ENCODE data around the gene TMEM63C.
"Not testable (repeated sequence)": the region's sequence is repeated elsewhere in the genome, so short reads cannot be mapped to it uniquely, and the experiment has no call there.

The TMEM63C gene

GRCh38 chr14:77279719-77280118, 98.1 kb downstream of the TMEM63C start:
- H3K9me3 ChIP-seq (ENCODE audit: control insufficient read depth in 5 of 5, low read length in 5 of 5) = no peaks in the 10 kb centered on the region
- no peak overlapping the region for H3K9ac ChIP-seq (ENCODE audit: low read length in 5 of 5)
- H3K4me1 ChIP-seq (ENCODE audit: control insufficient read depth in 5 of 5, insufficient read depth in 5 of 5, low read length in 5 of 5) = no peaks in the 10 kb centered on the region
- no peak overlapping the region for H3K4me3 ChIP-seq (ENCODE audit: low read depth in 1 of 5, low read length in 5 of 5)
- no peaks in the 10 kb centered on the region for H3K27me3 ChIP-seq (ENCODE audit: control insufficient read depth in 5 of 5, insufficient read depth in 4 of 5, low read length in 5 of 5)
- H3K27ac ChIP-seq (ENCODE audit: low read depth, low read length) = no peak overlapping the region
- H3K36me3 ChIP-seq (ENCODE audit: control insufficient read depth in 5 of 5, insufficient read depth in 5 of 5, low read length in 5 of 5) = peaks cover 13 to 83% (median 77%) of the 10 kb centered on the region in 5 donors

DNA sequence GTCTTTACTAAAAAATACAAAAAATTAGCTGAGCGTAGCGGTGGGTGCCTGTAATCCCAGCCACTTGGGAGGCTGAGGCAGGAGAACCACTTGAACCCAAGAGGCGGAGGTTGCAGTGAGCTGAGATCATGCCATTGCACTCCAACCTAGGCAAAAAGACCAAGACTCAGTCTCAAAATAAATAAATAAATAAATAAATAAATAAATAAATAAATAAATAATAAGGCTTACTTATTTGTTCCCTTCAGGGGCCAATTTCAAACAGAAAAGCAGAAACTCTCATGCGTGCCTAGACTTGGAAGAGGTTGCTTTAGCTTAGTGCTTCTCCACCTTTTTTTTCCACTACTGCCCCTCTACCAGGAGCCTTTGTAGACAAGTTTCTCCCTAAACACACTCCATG, 99.3 kb downstream of the TMEM63C start:
- H3K4me1 ChIP-seq (ENCODE audit: control insufficient read depth in 5 of 5, insufficient read depth in 5 of 5, low read length in 5 of 5); H3K27ac ChIP-seq (ENCODE audit: low read depth, low read length); H3K4me3 ChIP-seq (ENCODE audit: low read depth in 1 of 5, low read length in 5 of 5); H3K9ac ChIP-seq (ENCODE audit: low read length in 5 of 5); H3K9me3 ChIP-seq (ENCODE audit: control insufficient read depth in 5 of 5, low read length in 5 of 5); H3K27me3 ChIP-seq (ENCODE audit: control insufficient read depth in 5 of 5, insufficient read depth in 4 of 5, low read length in 5 of 5): not testable (repeated sequence)
- peaks cover 24 to 94% (median 87%) of the 10 kb centered on the region in 5 donors for H3K36me3 ChIP-seq (ENCODE audit: control insufficient read depth in 5 of 5, insufficient read depth in 5 of 5, low read length in 5 of 5)

GRCh38 chr14:77281852-77282410, 100.3 kb downstream of the TMEM63C start:
- Histone ChIP-seq H3K9ac (ENCODE audit: low read length in 5 of 5) (no peak overlapping the region), H3K4me1 (ENCODE audit: control insufficient read depth in 5 of 5, insufficient read depth in 5 of 5, low read length in 5 of 5) (no peaks in the 10 kb centered on the region), H3K27ac (ENCODE audit: low read depth, low read length) (no peak overlapping the region), H3K4me3 (ENCODE audit: low read depth in 1 of 5, low read length in 5 of 5) (no peak overlapping the region), H3K27me3 (ENCODE audit: control insufficient read depth in 5 of 5, insufficient read depth in 4 of 5, low read length in 5 of 5) (no peaks in the 10 kb centered on the region), H3K9me3 (ENCODE audit: control insufficient read depth in 5 of 5, low read length in 5 of 5) (no peaks in the 10 kb centered on the region), H3K36me3 (ENCODE audit: control insufficient read depth in 5 of 5, insufficient read depth in 5 of 5, low read length in 5 of 5) (peaks cover 29 to 94% (median 89%) of the 10 kb centered on the region in 5 donors)

GRCh38 chr14:77284066-77284465, 102.5 kb downstream of the TMEM63C start:
- H3K4me1 ChIP-seq (ENCODE audit: control insufficient read depth in 5 of 5, insufficient read depth in 5 of 5, low read length in 5 of 5) = no peaks in the 10 kb centered on the region
- no peak overlapping the region for H3K9ac ChIP-seq (ENCODE audit: low read length in 5 of 5)
- no peak overlapping the region for H3K27ac ChIP-seq (ENCODE audit: low read depth, low read length)
- H3K36me3 ChIP-seq (ENCODE audit: control insufficient read depth in 5 of 5, insufficient read depth in 5 of 5, low read length in 5 of 5) = peaks cover 34 to 88% (median 85%) of the 10 kb centered on the region in 5 donors
- no peaks in the 10 kb centered on the region for H3K9me3 ChIP-seq (ENCODE audit: control insufficient read depth in 5 of 5, low read length in 5 of 5)
- H3K4me3 ChIP-seq (ENCODE audit: low read depth in 1 of 5, low read length in 5 of 5) = no peak overlapping the region
- H3K27me3 ChIP-seq (ENCODE audit: control insufficient read depth in 5 of 5, insufficient read depth in 4 of 5, low read length in 5 of 5) = no peaks in the 10 kb centered on the region

DNA sequence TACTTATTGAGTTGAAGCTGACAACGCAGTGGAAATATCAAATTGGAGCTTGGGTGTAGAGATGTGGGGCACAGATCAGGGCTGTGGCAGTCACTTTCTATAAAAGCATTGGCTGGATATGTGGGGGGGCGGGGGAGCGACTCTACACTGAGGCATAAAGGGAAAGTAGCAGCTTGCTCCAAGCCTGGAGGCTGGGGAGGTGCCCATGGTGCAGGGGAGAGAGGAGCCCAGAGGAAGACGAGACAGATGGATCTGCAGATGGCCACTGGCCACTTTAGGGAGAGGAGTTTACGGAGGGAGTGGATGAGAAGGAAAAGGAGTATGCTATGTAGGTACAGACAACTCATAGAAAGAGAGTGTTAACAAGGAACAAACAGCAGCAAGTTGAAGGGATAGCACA, 102.9 kb downstream of the TMEM63C start:
- Histone ChIP-seq H3K9ac (ENCODE audit: low read length in 5 of 5) (no peak overlapping the region), H3K9me3 (ENCODE audit: control insufficient read depth in 5 of 5, low read length in 5 of 5) (no peaks in the 10 kb centered on the region), H3K4me1 (ENCODE audit: control insufficient read depth in 5 of 5, insufficient read depth in 5 of 5, low read length in 5 of 5) (no peaks in the 10 kb centered on the region), H3K27me3 (ENCODE audit: control insufficient read depth in 5 of 5, insufficient read depth in 4 of 5, low read length in 5 of 5) (no peaks in the 10 kb centered on the region), H3K36me3 (ENCODE audit: control insufficient read depth in 5 of 5, insufficient read depth in 5 of 5, low read length in 5 of 5) (peaks cover 34 to 85% (median 82%) of the 10 kb centered on the region in 5 donors), H3K27ac (ENCODE audit: low read depth, low read length) (no peak overlapping the region), H3K4me3 (ENCODE audit: low read depth in 1 of 5, low read length in 5 of 5) (no peak overlapping the region)

DNA sequence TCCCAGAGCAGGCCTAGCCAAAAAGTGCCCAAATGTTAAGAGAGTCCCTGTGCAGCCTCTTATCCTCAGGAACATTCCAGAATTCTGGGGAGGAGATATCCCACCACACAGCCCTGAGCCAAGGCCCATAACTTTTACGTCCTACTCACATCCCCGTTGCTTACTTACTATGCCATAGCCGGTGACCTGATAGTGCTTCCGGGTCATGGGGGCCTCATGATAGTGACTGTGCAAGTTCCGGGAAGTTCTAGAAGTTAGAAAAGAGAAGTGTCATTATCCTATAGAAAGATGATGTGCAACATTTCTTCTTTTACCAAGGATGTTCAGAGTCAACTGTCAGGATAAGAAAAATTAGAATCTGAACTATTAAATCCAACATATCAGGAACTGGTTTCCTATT, 105.0 kb downstream of the TMEM63C start:
- H3K9ac ChIP-seq (ENCODE audit: low read length in 5 of 5) = no peak overlapping the region
- no peaks in the 10 kb centered on the region for H3K9me3 ChIP-seq (ENCODE audit: control insufficient read depth in 5 of 5, low read length in 5 of 5)
- H3K4me1 ChIP-seq (ENCODE audit: control insufficient read depth in 5 of 5, insufficient read depth in 5 of 5, low read length in 5 of 5) = no peaks in the 10 kb centered on the region
- H3K27ac ChIP-seq (ENCODE audit: low read depth, low read length) = no peak overlapping the region
- H3K4me3 ChIP-seq (ENCODE audit: low read depth in 1 of 5, low read length in 5 of 5) = no peak overlapping the region
- H3K36me3 ChIP-seq (ENCODE audit: control insufficient read depth in 5 of 5, insufficient read depth in 5 of 5, low read length in 5 of 5) = peaks cover 41 to 84% (median 78%) of the 10 kb centered on the region in 5 donors
- no peaks in the 10 kb centered on the region for H3K27me3 ChIP-seq (ENCODE audit: control insufficient read depth in 5 of 5, insufficient read depth in 4 of 5, low read length in 5 of 5)

DNA sequence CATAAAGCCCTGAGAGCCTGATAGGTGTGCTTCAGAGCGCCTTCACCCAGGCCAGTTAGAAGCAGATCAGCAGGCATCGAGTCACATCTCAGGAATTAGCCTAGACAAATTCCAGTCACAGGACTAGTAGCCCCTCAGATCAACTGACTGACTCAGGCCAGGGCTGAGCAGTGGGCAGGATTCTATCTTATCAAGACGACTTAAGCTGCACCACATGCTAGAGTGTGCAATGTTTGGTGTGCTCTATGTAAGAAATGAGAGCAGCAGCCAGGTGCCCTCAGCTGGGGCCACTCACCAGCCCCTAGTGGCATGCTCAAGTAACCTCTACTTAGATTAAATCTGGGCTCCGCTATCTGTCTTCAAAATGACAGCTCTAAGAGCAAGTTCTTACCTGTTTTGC, 109.1 kb downstream of the TMEM63C start:
- Histone ChIP-seq H3K4me1 (ENCODE audit: control insufficient read depth in 5 of 5, insufficient read depth in 5 of 5, low read length in 5 of 5) (no peaks in the 10 kb centered on the region), H3K9ac (ENCODE audit: low read length in 5 of 5) (no peak overlapping the region), H3K27me3 (ENCODE audit: control insufficient read depth in 5 of 5, insufficient read depth in 4 of 5, low read length in 5 of 5) (no peaks in the 10 kb centered on the region), H3K36me3 (ENCODE audit: control insufficient read depth in 5 of 5, insufficient read depth in 5 of 5, low read length in 5 of 5) (peaks cover 38 to 68% (median 49%) of the 10 kb centered on the region in 5 donors), H3K4me3 (ENCODE audit: low read depth in 1 of 5, low read length in 5 of 5) (no peak overlapping the region), H3K27ac (ENCODE audit: low read depth, low read length) (no peak overlapping the region), H3K9me3 (ENCODE audit: control insufficient read depth in 5 of 5, low read length in 5 of 5) (no peaks in the 10 kb centered on the region)

- Histone ChIP-seq H3K9me3 (ENCODE audit: control insufficient read depth in 5 of 5, low read length in 5 of 5) (no peaks in the 10 kb centered on the region), H3K27ac (ENCODE audit: low read depth, low read length) (no peak overlapping the region), H3K36me3 (ENCODE audit: control insufficient read depth in 5 of 5, insufficient read depth in 5 of 5, low read length in 5 of 5) (peaks cover 20 to 63% (median 44%) of the 10 kb centered on the region in 5 donors), H3K9ac (ENCODE audit: low read length in 5 of 5) (no peak overlapping the region), H3K4me1 (ENCODE audit: control insufficient read depth in 5 of 5, insufficient read depth in 5 of 5, low read length in 5 of 5) (peaks cover 0 to under 1% (median under 1%) of the 10 kb centered on the region in 5 donors), H3K27me3 (ENCODE audit: control insufficient read depth in 5 of 5, insufficient read depth in 4 of 5, low read length in 5 of 5) (no peaks in the 10 kb centered on the region), H3K4me3 (ENCODE audit: low read depth in 1 of 5, low read length in 5 of 5) (no peak overlapping the region)
Observed at GRCh38 chr14:77296155-77296554, 114.6 kb downstream of the TMEM63C start.

DNA sequence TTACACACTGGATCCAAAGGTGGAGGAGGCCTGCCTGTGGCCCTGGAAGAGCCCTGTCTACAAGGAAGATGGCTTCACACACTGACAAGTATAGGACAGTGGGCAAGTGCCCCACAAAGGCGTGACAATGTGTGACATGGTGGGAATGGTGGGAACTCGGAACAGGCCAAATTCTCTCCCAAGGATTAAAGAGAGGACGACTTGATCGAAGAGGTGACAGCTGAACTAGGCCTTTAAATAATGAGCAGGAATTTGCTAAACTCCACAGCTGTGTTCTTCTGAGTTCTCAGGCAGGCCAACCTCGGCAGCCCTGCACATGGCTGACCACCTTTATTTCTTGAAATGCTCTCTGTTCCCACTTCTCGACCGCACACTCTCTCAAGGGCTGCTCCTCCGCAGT, 115.3 kb downstream of the TMEM63C start:
- Histone ChIP-seq H3K4me1 (ENCODE audit: control insufficient read depth in 5 of 5, insufficient read depth in 5 of 5, low read length in 5 of 5) (peaks cover 0 to 6% (median 3%) of the 10 kb centered on the region in 5 donors), H3K9me3 (ENCODE audit: control insufficient read depth in 5 of 5, low read length in 5 of 5) (no peaks in the 10 kb centered on the region), H3K27me3 (ENCODE audit: control insufficient read depth in 5 of 5, insufficient read depth in 4 of 5, low read length in 5 of 5) (no peaks in the 10 kb centered on the region), H3K9ac (ENCODE audit: low read length in 5 of 5) (no peak overlapping the region), H3K36me3 (ENCODE audit: control insufficient read depth in 5 of 5, insufficient read depth in 5 of 5, low read length in 5 of 5) (peaks cover 20 to 69% (median 44%) of the 10 kb centered on the region in 5 donors), H3K4me3 (ENCODE audit: low read depth in 1 of 5, low read length in 5 of 5) (no peak overlapping the region), H3K27ac (ENCODE audit: low read depth, low read length) (no peak overlapping the region)

- Histone ChIP-seq H3K36me3 (ENCODE audit: control insufficient read depth in 5 of 5, insufficient read depth in 5 of 5, low read length in 5 of 5) (peaks cover 5 to 70% (median 57%) of the 10 kb centered on the region in 5 donors), H3K4me3 (ENCODE audit: low read depth in 1 of 5, low read length in 5 of 5) (no peak overlapping the region), H3K9me3 (ENCODE audit: control insufficient read depth in 5 of 5, low read length in 5 of 5) (no peaks in the 10 kb centered on the region), H3K9ac (ENCODE audit: low read length in 5 of 5) (no peak overlapping the region), H3K27ac (ENCODE audit: low read depth, low read length) (no peak overlapping the region), H3K4me1 (ENCODE audit: control insufficient read depth in 5 of 5, insufficient read depth in 5 of 5, low read length in 5 of 5) (peaks cover 0 to 6% (median 3%) of the 10 kb centered on the region in 5 donors), H3K27me3 (ENCODE audit: control insufficient read depth in 5 of 5, insufficient read depth in 4 of 5, low read length in 5 of 5) (no peaks in the 10 kb centered on the region)
Observed at GRCh38 chr14:77299771-77300170, 118.2 kb downstream of the TMEM63C start.
